G401 (cell line): ENCODE data around the gene NT5DC3. TPM values are rescaled to one million over a fixed set of nuclear protein-coding genes. Genes with fewer than 3 reads are reported as not detected.

Source experiments
- DNase-seq: peaks from one replicate; pipeline ENCODE4 v3.0.0-alpha.2; 2015; ENCODE audit warnings: low spot score
- in situ Hi-C: cut with HindIII; loops from 2 replicates; pipeline ENCODE4 v1.10.0; 2016; ENCODE audit warnings: low sequenced_read_pairs, mixed read lengths
- total RNA-seq: library from RNA; depleted of rRNA; stranded (reverse); fragments of >200 nt; shearing (Covaris generic); gene quantifications from 2 replicates; pipeline ENCODE4 v1.2.3, GENCODE V29; 2014

NT5DC3 gene
- total RNA-seq, 1 experiment from 2014 or later = 7.6 TPM

DNA sequence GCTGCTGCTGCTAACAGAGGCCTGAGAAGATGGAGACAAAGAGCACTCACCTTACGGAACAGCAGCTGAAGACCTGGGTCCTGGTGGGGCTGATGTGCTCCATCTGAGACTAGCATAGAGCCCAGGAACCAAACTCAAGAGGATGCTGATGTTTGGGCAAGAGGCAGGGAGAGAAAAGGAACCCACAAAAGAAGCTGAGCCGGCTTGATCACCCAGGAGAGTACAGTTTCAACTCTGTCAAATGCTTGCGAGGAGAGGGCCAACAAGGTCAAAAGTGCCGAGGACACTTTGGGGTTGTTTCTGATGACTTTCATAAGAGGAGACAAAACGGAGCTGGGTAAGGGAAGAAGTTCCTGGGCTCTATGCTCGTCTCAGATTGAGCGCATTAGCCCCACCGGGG is 17.3 kb upstream of the NT5DC3 start:
- in situ Hi-C loops = no loop called here

DNA sequence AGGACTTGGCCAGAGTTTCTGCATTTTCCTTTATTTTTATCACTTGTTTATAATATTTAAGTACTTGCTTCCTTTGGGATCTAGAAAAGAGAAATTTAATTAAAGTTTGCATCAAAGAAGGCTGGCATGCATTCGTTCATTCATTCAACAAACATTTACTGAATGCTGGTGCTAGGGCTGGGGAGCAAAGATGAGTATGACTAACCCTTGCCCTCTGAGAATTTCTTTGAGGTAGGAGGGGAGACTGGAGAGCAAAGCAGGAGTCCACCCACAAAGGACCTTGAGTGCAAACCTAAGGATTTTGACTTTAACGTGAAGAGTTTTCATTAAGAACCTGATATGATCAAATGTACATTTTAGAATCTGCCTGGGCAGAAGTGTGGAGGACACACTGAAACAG is 16.1 kb upstream of the NT5DC3 start:
- in situ Hi-C loops = no loop called here

More for the DNA sequence above, 17.3 kb upstream of the NT5DC3 start:
- DNase-seq = no peak

DNA sequence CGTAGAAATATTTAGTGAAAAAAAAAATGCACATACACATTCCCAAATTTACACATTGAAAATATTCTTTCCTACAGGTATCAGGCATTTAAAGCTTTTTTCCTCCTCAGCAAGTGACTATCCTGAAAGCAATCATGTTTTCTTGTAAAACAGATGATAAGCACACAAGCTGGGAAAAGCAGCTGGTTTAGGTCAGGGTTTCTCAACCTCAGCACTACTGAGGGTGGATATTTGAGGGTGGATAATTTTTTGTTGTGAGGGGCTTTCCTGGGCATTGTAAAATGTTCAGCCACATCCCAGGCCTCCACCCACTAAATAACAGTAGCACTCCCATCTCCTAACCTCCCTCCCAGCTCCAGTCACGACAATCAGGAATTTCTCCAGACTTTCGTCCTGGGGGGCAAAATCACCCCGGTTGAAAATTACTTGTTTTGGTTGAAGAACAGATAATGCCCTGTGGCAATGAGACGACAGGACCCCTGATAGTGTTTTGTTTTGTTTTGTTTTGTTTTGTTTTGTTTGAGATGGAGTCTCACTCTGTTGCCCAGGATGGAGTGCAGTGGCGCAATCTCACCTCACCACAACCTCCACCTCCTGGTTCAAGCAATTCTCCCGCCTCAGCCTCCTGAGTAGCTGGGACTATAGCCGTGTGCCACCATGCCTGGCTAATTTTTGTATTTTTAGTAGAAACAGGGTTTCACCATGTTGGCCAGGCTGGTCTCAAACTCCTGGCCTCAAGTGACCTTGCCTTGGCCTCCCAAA is 15.0 kb upstream of the NT5DC3 start:
- in situ Hi-C loops = no loop called here

More for the DNA sequence above, 16.1 kb upstream of the NT5DC3 start:
- no peak for DNase-seq

DNA sequence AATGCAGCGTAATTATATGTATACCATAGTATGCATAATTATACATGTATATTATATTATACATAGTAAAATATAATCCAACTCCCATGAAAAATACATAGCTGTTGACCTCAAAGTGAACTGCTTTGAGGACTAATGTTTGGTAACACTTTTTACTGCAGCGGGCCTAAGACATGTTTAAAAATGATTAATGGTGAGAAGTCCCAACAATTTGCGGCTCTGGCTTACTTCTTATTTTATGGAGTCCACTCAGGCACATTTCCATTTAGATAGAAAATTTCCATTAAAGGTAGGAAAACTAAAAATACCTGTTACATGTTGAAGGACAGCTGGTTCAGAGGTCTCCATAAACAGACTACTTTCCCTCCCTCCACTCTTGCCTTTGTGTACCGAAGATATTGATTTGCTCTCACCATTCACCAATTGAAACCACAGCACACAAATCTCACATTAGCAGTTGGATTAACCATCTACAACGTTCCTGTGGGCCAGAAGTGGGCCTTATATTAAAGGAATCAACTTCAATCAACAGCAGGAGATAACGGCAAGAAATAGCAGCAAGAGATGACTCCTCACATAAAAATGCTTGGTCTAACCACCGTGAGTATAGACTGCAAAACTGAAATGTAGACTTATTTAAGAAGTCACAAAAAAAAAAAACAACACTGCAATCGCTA is 14.1 kb upstream of the NT5DC3 start:
- in situ Hi-C loops = no loop called here
- no peak for DNase-seq

More for the DNA sequence above, 15.0 kb upstream of the NT5DC3 start:
- DNase-seq = no peak

DNA sequence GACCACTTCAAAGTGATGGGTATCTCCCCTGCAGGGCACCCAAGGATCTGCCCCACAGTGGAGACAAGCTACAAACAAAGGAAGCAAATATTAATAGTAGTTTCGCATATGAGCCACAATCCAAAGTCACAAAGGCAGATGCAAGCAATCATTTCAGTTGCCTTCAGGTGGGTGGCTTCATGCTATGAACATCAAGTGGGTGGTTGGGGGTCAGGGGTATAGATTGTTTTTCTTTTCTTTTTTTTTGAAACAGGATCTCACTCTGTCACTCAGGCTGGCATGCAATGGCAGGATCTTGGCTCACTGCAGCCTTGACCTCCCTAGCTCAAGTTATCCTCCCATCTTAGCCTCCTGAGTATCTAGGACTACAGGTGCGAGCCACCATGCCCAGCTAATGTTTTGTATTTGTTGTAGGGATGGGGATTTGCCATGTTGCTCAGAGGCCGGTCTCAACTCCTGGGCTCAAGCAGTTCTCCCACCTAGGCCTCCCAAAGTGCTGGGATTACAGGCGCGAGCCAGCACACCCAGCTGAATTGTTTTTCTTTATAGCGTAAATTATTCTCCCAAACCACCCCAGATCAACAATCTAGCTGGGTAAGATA is 13.4 kb upstream of the NT5DC3 start:
- in situ Hi-C loops = no loop called here
- DNase-seq = no peak

DNA sequence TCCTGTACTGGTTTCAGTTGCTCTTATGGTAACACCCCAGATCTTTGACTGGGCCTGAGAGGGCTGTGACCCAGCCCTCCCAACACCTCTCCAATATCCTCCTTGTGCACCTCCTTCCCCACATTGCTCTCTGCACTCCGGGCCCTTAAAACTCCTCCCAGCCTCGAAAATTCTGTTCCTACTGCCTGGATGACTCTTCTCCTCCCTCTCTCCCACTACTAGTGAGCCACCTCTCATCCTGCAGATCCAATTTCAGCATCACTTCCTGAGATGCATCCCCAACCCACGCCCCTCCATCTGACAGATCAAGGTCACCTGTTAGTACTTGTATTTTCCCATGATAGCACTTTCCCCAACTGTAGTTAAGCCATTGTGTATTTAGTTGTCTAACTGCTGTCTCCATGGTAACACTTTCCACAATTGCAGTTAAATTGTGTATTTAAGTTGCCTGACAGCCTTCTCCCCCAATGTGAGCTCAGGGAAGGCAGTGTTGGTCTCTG is 11.5 kb upstream of the NT5DC3 start:
- no peak for DNase-seq
- in situ Hi-C loops = no loop called here

DNA sequence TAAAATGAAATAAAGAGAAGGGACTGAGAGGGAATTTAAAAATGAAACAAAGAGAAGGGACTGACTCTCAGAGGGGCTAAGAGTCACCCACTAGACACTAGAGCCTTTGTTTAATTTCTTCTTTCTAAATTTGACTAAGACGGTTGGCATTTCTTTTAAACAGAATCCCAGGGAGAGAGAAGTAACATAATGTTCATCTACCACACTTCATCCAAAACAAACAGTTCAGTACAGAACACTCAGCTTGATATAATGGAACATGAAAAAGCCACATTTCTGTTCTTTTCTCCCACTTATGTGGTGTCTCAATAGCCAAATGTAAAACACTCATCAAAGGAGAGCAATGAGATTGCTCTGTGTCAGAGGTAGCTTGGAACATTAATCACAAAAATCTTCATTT is 10.1 kb upstream of the NT5DC3 start:
- DNase-seq = no peak
- in situ Hi-C loops = no loop called here

DNA sequence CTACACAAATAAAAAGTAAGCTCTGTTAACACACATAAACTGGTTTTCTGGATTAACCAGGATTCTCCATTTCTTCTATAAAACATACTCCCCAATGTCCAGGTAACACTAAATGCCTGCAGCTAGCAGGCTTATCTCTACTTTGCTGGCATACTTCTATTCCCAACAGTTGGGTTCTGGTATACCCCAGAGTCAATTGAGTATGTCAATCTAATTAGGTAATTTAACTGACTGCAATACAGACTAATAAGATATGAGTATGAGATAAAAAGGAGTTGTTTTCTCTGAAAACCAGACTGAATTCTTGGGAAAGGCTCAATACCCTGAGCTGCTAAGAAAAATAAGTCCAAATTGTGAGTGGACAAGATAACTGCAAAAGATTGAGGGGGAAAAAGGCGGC is 9.4 kb upstream of the NT5DC3 start:
- DNase-seq = no peak
- in situ Hi-C loops = no loop called here

DNA sequence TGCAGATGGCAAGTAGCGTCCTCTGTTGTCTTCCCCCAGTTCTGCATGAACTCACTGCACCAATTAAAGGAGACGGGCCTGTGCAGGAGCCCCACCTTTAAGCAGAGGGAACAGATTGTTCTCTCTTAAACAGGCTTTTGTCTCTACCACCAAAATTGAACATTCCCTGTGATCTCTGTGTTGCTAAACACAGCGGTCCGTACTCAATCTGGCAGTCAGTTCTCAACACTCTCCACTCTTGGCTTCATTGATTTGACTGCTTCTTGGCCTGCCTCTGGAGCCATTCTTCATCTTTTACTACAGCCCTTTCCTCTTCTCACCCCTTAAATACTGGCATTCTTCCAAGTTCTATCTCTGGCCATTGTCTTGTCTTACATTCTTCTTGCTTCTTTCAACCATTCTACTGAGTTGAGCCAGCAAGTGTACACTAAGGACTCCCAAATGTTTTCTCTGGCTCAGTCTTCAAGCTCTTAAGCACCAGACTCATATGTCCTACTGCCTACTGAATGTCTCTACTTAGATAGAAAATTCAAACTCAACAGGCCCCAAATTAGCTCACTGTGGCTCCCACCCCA is 8.0 kb upstream of the NT5DC3 start:
- in situ Hi-C loops = no loop called here
- DNase-seq = no peak

DNA sequence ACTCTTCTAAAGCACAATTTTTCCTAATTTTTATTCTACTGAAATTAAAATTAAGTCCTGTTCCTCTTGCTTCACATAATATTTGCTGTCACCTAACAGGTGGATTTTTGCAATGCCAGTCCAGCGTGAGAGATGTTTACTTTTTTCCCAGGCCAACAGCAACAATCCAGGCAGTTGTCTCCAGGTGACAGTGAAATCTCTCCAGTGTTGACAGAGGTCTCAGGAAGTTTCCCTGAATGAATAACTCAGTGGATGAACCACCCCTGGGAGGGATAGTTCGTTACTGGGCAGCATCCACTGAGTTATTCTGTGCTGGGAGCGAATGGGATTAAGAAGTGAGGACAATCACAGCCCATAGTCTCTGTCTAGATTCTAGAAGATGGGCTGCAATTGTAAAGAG is 7.1 kb upstream of the NT5DC3 start:
- in situ Hi-C loops = no loop called here
- no peak for DNase-seq

DNA sequence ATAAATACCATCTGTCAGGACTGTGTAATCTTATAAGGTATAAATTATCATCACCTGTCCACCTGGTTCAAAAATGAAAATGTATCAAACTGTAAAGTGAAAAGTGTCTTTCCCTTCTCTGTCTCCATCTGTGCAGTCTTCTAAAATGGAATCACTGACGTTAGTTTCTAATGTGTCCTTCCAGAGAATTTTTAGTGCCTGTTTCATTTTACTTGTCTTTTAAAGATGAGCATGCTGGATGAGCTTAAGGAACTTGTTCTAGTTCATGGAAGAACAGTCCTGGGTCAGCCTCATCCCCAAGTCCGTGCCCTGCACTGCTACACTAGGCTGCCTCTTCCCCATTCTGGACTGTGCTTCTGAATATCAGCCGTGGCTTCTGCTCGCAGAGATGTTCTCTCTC is 5.4 kb upstream of the NT5DC3 start:
- in situ Hi-C loops = no loop called here
- no peak for DNase-seq

DNA sequence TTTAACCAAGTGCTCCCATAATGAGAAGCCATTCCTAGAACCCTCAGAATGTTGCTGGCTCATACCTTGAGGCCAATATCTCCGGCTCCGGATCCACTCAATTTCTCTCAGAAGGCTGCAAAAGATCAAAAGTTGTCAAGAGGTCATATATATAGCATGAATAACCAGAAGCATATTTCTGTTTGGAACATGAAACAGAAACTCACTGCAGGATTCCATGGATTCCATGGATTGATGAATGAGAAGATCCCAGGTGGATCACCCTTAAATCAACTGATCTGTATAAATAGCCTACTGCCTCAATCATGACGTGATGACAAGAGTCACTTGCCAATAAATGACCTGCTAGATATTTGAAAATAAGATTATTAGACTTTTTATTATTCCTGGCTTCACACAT is 3.3 kb upstream of the NT5DC3 start:
- DNase-seq = no peak

DNA sequence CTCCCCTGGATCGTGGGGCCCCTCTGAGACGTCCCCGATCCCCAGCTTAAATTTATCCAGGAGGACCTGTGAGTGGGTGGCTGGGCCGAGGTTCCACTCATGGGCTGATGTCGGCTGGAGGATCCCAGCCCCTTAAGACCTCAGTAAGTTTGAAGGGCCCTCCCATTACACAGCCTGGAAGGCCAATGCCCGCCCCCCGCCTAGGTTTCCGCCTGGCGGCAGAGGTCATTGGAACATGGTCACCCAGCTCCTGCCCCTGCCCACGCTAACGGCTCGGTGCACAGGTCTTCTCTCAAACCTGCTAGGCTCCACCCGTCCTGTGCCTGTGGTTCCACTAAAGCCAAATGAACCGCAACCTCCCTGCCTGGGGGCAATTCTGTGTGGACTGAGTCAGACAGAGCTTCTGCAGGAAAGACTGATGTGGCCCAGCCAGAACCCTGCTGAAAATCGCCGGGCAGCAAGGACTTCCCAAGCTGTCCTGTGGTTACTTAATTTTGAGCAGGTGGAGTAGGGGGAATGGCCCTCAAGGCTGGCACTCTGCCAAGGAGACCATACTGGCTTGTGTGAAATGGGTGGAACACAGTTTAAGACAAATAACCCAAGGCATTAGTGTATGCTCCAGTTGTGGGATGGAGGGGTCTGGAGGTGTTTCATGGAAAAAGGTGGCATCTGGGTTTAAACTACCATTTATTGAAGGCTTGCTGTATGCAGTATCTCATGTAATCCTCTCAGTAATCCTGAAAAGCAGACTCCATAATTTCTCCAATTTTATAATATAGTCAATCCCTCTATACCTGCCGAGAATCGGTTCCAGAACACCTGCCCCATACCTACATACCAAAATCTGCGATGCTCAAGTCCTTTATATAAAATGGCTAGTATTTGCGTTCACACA is 903 bp upstream of the NT5DC3 start:
- in situ Hi-C loops = no loop called here
- peak; percentile 55 for DNase-seq

More for the DNA sequence above, 3.3 kb upstream of the NT5DC3 start:
- in situ Hi-C loops = no loop called here

DNA sequence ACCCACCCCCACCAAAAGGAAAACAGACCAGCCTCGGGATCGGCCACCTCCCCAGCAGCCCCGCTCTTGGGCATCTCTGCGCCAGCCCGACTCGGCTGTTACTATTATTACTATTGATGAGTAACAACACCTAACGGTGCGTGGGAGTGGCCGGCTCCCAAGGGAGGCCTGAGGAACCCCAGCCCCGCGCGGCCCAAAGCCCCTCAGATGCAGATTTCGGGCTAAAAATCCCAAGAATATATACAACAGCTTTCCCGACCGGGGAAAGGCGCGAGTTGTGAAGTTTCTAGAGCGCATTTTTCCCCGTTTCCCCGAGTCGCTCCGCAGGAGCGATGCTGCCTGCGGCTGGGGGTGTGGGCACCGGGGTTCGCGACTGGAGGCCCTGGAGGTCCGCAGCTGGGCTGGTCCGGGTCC is 565 bp downstream of the NT5DC3 start:
- in situ Hi-C loops = no loop called here
- DNase-seq = peak; percentile 7

DNA sequence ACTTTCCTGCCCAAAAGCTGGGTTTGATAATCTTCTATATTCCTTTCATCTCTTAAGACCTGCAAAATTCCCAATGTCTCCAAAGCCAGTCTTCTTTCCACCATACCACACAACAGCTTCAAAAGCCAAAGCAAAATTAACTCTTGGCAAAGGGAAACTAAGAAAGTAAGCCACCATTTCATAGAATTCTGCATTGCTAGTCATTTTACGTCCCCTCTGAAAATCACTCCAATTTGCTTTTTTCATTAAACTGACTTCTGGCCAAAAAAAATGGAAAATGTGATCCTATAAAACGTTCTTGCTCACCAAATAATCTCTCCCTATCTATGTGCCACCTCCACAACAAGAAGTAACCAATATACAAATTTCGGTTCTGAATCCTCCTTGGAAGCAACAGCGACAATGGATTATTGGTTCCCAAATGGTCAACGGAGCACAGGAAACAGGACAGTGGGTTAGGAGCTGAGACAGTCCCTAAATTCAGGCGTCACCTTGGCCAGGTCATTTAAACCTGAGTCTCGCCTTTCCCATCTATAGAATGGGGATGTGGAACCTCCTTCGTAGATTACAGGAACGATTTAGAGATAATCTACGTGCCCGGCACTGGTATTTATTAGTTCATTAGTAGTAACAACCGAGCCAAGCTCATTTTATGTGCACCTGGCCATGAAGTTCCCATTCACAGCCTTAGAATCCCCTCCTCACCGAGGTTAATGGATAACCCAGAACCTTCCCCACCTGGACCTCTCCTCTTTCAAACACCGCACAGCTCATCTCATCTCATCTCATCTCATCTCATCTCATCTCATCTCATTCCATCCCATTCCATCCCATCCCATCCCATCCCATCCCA is 1.2 kb downstream of the NT5DC3 start:
- in situ Hi-C loops = no loop called here
- peak; percentile 19 for DNase-seq

DNA sequence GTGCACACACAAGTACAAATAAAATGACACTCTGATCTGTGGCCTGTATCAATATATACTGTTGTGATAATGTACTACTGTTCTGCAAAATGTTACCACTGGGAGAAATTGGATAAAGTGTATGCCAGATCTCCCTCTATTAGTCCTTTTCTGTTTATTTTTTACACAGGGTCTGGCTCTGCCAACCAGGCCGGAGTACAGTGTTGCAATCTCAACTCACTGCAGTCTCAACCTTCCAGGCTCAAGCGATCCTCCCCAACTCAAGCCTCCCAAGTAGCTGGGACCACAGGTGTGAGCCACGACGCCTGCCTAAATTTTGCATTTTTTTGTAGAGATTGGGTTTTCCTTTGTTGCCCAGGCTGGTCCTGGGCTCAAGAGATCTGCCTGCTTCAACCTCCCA is 1.9 kb downstream of the NT5DC3 start:
- in situ Hi-C loops = no loop called here

DNA sequence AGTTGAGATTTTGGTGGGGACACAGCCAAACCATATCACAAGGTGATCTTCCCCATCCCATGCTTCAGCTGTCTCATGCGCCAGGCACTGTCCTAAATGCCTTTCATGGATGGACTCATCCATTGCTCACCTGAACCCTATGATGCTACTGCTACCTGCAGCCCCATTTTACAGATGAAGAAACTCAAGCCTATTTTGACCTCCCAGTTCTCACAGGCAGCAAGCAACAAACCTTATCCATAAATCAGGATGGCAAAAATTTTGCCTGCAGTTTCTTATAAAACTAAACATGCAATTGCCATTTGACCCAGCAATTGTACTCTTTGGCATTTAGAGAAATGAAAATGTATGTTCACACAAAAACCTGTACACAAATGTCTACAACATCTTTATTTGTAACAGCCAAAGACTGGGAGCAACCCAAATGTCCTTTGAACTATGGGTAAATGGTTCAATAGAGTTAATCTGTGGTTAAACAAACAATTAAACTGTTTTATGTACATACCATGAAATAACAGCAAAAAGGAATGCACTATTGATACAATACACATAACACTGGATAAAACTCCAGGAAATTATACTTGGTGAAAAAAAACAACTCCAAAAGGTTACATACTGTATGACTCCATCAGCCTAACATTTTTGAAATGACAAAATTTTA is 2.6 kb downstream of the NT5DC3 start:
- no peak for DNase-seq
- in situ Hi-C loops = no loop called here

More for the DNA sequence above, 1.9 kb downstream of the NT5DC3 start:
- no peak for DNase-seq

DNA sequence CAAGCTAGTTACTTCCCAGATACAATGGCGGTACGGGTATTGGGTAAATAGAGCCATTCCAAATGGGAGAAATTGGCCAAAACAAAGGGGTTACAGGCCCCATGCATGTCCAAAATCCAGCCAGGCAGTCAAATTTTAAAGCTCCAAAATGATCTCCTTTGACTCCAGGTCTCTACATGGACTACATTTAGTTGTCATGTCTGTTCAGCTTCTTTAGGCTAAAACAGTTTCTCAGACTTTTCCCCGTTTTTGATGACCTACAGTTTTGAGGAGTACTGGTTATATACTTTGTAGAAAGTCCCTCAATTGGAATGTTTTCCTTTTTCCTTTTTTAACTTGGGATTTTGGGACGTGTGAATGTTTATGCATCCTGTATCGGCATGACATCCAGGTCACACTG is 4.7 kb downstream of the NT5DC3 start:
- in situ Hi-C loops = no loop called here
- DNase-seq = no peak
